Left ventricle myocardium superior (tissue), 1 donor: ENCODE measurements around the gene KLRF1. TPM values are rescaled to one million over a fixed set of nuclear protein-coding genes. Genes with fewer than 3 reads are reported as not detected.

Experiments used
- ATAC-seq: fragments of 200-7000 bp; cut with Tn5 transposase; one replicate; pipeline ENCODE4 v1.9.1; 2020; ENCODE audit warnings: mild to moderate bottlenecking, moderate library complexity
- DNase-seq: peaks from one replicate; pipeline ENCODE4 v3.0.0-alpha.2; 2020
- intact Hi-C: fragments of 100-400 bp; cut with micrococcal nuclease; formaldehyde crosslinking; loops from one replicate; pipeline ENCODE4 v1.11.0; 2022
- total RNA-seq: library from RNA; stranded (reverse); fragmentation: NEBNext Ultra II Directional; extraction: Animal tissue kit (Norgen Biotek cat#: 25700); gene quantifications from one replicate; pipeline ENCODE4 v1.2.1, GENCODE V29; 2021
- donor health status: DM: no; HTN: yes; CAD: no; lungs with severe emphysema.

KLRF1 gene
- total RNA-seq, 1 donor from 2014 or later = 0.55 TPM

GRCh38 chr12:9806714-9807113 lies 20.6 kb upstream of the KLRF1 start:
- no peak for DNase-seq
- intact Hi-C loops = no loop called here
- no peak for ATAC-seq

- no peak for ATAC-seq
- intact Hi-C loops = no loop called here
- DNase-seq = no peak
These were observed 18.8 kb upstream of the KLRF1 start for GRCh38 chr12:9808504-9808903.

- no peak for DNase-seq
- ATAC-seq = no peak
- intact Hi-C loops = no loop called here
These were observed 17.9 kb upstream of the KLRF1 start for GRCh38 chr12:9809338-9809737.

GRCh38 chr12:9809866-9810265 lies 17.4 kb upstream of the KLRF1 start:
- intact Hi-C loops = loop anchor here (10.0 kb wide), 1 partner anchor 115 kb away; no protein-coding TSS in a partner anchor
- ATAC-seq = no peak
- DNase-seq = no peak

GRCh38 chr12:9810671-9811070 lies 16.6 kb upstream of the KLRF1 start:
- intact Hi-C loops = loop anchor here (10.0 kb wide), 1 partner anchor 114 kb away; no protein-coding TSS in a partner anchor
- no peak for ATAC-seq
- DNase-seq = no peak

GRCh38 chr12:9811621-9812020 lies 15.7 kb upstream of the KLRF1 start:
- DNase-seq (no peak), ATAC-seq (no peak)
- intact Hi-C loops = loop anchor here (10.0 kb wide), 1 partner anchor 113 kb away; no protein-coding TSS in a partner anchor

- intact Hi-C loops = loop anchor here (10.0 kb wide), 1 partner anchor 111 kb away; no protein-coding TSS in a partner anchor
- DNase-seq (peak; percentile 85), ATAC-seq (peak; percentile 92)
These were observed 13.2 kb upstream of the KLRF1 start for GRCh38 chr12:9813821-9814798.

- intact Hi-C loops = no loop called here
- no peak for ATAC-seq
- DNase-seq = no peak
These were observed 6.9 kb upstream of the KLRF1 start for GRCh38 chr12:9820281-9820930.

- ATAC-seq (no peak), DNase-seq (no peak)
- intact Hi-C loops = no loop called here
These were observed 2.2 kb downstream of the KLRF1 start for GRCh38 chr12:9829483-9829882.

GRCh38 chr12:9829982-9830381 lies 2.7 kb downstream of the KLRF1 start:
- intact Hi-C loops = no loop called here
- ATAC-seq = no peak
- no peak for DNase-seq

GRCh38 chr12:9831720-9832119 lies 4.4 kb downstream of the KLRF1 start:
- intact Hi-C loops = no loop called here
- DNase-seq (no peak), ATAC-seq (no peak)

GRCh38 chr12:9843407-9843806 lies 16.1 kb downstream of the KLRF1 start:
- intact Hi-C loops = no loop called here
- DNase-seq (no peak), ATAC-seq (no peak)

GRCh38 chr12:9848899-9849298 lies 21.6 kb downstream of the KLRF1 start:
- no peak for ATAC-seq
- DNase-seq = no peak
- intact Hi-C loops = no loop called here

GRCh38 chr12:9851050-9851449 lies 23.8 kb downstream of the KLRF1 start:
- intact Hi-C loops = no loop called here
- ATAC-seq = no peak
- no peak for DNase-seq

GRCh38 chr12:9851927-9852326 lies 24.6 kb downstream of the KLRF1 start:
- ATAC-seq (no peak), DNase-seq (no peak)
- intact Hi-C loops = no loop called here

GRCh38 chr12:9856151-9856550 lies 28.9 kb downstream of the KLRF1 start:
- no peak for DNase-seq
- intact Hi-C loops = no loop called here
- ATAC-seq = no peak

GRCh38 chr12:9856894-9857293 lies 29.6 kb downstream of the KLRF1 start:
- ATAC-seq (no peak), DNase-seq (no peak)
- intact Hi-C loops = no loop called here

GRCh38 chr12:9858135-9858534 lies 30.9 kb downstream of the KLRF1 start:
- no peak for DNase-seq
- ATAC-seq = no peak
- intact Hi-C loops = no loop called here

- intact Hi-C loops = no loop called here
- DNase-seq (no peak), ATAC-seq (no peak)
These were observed 37.8 kb downstream of the KLRF1 start for GRCh38 chr12:9864913-9865675.

- ATAC-seq (no peak), DNase-seq (no peak)
- intact Hi-C loops = no loop called here
These were observed 39.6 kb downstream of the KLRF1 start for GRCh38 chr12:9866860-9867269.
